MM.1S (cell line): ENCODE results near the gene REELD1.

Experiments used
- EZH2phosphoT487 ChIP-seq: fragments of 300-600 bp; sonication (generic); IDR thresholded peaks from 2 replicates; pipeline ENCODE4 v1.6.1; 2018; ENCODE audit warnings: antibody characterized with exemption, low read length
- TF ChIP-seq, protein P1 (sequence below): fragments of 300-600 bp; sonication (generic); IDR thresholded peaks from 2 replicates; pipeline ENCODE4 v1.5.1; 2016; ENCODE audit warnings: antibody characterized with exemption, low read length, mixed read lengths

DNA sequence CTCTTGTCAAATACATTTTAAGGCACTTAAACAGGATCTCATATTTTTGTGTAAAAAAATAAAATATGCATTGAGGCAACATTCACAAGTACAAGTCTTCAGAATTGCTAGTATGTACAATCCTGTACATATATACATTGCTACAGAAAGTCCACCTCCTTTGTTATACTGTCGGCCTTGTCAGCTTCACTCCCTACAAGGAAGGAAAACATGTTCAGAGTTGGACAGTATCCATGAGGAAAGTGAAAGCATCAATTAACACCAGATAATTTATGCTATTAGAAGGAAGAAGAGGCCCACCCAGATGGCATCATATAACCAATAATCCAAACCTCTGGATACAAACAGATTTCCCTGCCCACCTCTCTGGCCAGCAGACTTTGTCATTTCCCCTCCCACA is 42.0 kb downstream of the REELD1 start:
- TF ChIP-seq EZH2phosphoT487, result no peak
- TF ChIP-seq, protein P1, sequence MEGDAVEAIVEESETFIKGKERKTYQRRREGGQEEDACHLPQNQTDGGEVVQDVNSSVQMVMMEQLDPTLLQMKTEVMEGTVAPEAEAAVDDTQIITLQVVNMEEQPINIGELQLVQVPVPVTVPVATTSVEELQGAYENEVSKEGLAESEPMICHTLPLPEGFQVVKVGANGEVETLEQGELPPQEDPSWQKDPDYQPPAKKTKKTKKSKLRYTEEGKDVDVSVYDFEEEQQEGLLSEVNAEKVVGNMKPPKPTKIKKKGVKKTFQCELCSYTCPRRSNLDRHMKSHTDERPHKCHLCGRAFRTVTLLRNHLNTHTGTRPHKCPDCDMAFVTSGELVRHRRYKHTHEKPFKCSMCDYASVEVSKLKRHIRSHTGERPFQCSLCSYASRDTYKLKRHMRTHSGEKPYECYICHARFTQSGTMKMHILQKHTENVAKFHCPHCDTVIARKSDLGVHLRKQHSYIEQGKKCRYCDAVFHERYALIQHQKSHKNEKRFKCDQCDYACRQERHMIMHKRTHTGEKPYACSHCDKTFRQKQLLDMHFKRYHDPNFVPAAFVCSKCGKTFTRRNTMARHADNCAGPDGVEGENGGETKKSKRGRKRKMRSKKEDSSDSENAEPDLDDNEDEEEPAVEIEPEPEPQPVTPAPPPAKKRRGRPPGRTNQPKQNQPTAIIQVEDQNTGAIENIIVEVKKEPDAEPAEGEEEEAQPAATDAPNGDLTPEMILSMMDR, result no peak
